Measurements from ENCODE around the gene KISS1R. TPM values are rescaled to one million over a fixed set of nuclear protein-coding genes. Genes with fewer than 3 reads are reported as not detected.
"Not testable (repeated sequence)": the region's sequence is repeated elsewhere in the genome, so short reads cannot be mapped to it uniquely, and the experiment has no call there.

Gene KISS1R
- total and polyA plus RNA-seq, 7 experiments from 2014 or later, result 0.72 to 3.0 (median 1.2) TPM

GRCh38 chr19:957578-957977, 40.4 kb downstream of the KISS1R start:
- peaks cover 0 to 16% (median 8%) of the 10 kb centered on the region in 7 donors for H3K4me1 Mint-ChIP-seq
- H3K4me3 ChIP-seq (ENCODE audit: low read length); H3K27ac ChIP-seq (ENCODE audit: low read depth, low read length); DNase-seq; intact Hi-C loops (cut with micrococcal nuclease); H3K36me3 ChIP-seq (ENCODE audit: control insufficient read depth in 2 of 3, insufficient read depth in 3 of 3, low read length in 3 of 3); H3K27ac Mint-ChIP-seq; H3K27me3 ChIP-seq (ENCODE audit: control insufficient read depth in 2 of 2, insufficient read depth in 2 of 2, low read length in 2 of 2); H3K27me3 Mint-ChIP-seq; ATAC-seq; H3K4me3 Mint-ChIP-seq; POLR2A ChIA-PET; H3K9me3 ChIP-seq (ENCODE audit: control insufficient read depth in 2 of 3, low read length in 3 of 3); H3K9me3 Mint-ChIP-seq; H3K36me3 Mint-ChIP-seq: not testable (repeated sequence)
- CTCF ChIA-PET, result interaction anchor here (0.6 kb wide), 2 partner anchors 14 to 173 kb away, joined by 3 to 4 read pairs; no protein-coding TSS in a partner anchor
- H3K4me1 ChIP-seq (ENCODE audit: control insufficient read depth in 2 of 2, insufficient read depth in 2 of 2, low read length in 2 of 2), result peaks cover 6 to 11% of the 10 kb centered on the region in 2 donors

GRCh38 chr19:958967-959855, 42.1 kb downstream of the KISS1R start:
- Mint-ChIP-seq H3K9me3 (no peaks in the 10 kb centered on the region), H3K27ac (peak overlapping the region in 1 of 9 donors; percentile 62), H3K27me3 (no peaks in the 10 kb centered on the region), H3K4me3 (no peak overlapping the region), H3K36me3 (peaks cover 0 to 6% (median 0%) of the 10 kb centered on the region in 5 donors), H3K4me1 (peaks cover 0 to 10% (median 8%) of the 10 kb centered on the region in 7 donors)
- DNase-seq, result peak in 1 of 9 donors; percentile 41
- intact Hi-C loops (cut with micrococcal nuclease), result no loop called here
- Histone ChIP-seq H3K36me3 (ENCODE audit: control insufficient read depth in 2 of 3, insufficient read depth in 3 of 3, low read length in 3 of 3) (peaks cover 0 to 3% (median 0%) of the 10 kb centered on the region in 3 experiments), H3K27ac (ENCODE audit: low read depth, low read length) (no peak overlapping the region), H3K4me1 (ENCODE audit: control insufficient read depth in 2 of 2, insufficient read depth in 2 of 2, low read length in 2 of 2) (no peaks in the 10 kb centered on the region), H3K9me3 (ENCODE audit: control insufficient read depth in 2 of 3, low read length in 3 of 3) (no peaks in the 10 kb centered on the region), H3K27me3 (ENCODE audit: control insufficient read depth in 2 of 2, insufficient read depth in 2 of 2, low read length in 2 of 2) (no peaks in the 10 kb centered on the region), H3K4me3 (ENCODE audit: low read length) (no peak overlapping the region)
- POLR2A ChIA-PET, result no interaction called here
- no peak for ATAC-seq
- CTCF ChIA-PET, result no interaction called here

GRCh38 chr19:960020-960419, 42.9 kb downstream of the KISS1R start:
- Histone ChIP-seq H3K4me1 (ENCODE audit: control insufficient read depth in 2 of 2, insufficient read depth in 2 of 2, low read length in 2 of 2) (no peaks in the 10 kb centered on the region), H3K9me3 (ENCODE audit: control insufficient read depth in 2 of 3, low read length in 3 of 3) (no peaks in the 10 kb centered on the region), H3K27ac (ENCODE audit: low read depth, low read length) (no peak overlapping the region), H3K36me3 (ENCODE audit: control insufficient read depth in 2 of 3, insufficient read depth in 3 of 3, low read length in 3 of 3) (peaks cover 0 to 9% (median 4%) of the 10 kb centered on the region in 3 experiments), H3K27me3 (ENCODE audit: control insufficient read depth in 2 of 2, insufficient read depth in 2 of 2, low read length in 2 of 2) (no peaks in the 10 kb centered on the region), H3K4me3 (ENCODE audit: low read length) (no peak overlapping the region)
- intact Hi-C loops (cut with micrococcal nuclease), result no loop called here
- H3K4me1 Mint-ChIP-seq, result peaks cover 0 to 10% (median 8%) of the 10 kb centered on the region in 7 donors
- H3K27me3 Mint-ChIP-seq, result no peaks in the 10 kb centered on the region
- ChIA-PET CTCF (no interaction called here), POLR2A (no interaction called here)
- no peak overlapping the region for H3K4me3 Mint-ChIP-seq
- ATAC-seq (no peak), DNase-seq (no peak)
- H3K27ac Mint-ChIP-seq, result no peak overlapping the region
- no peaks in the 10 kb centered on the region for H3K9me3 Mint-ChIP-seq
- peaks cover 0 to 13% (median 2%) of the 10 kb centered on the region in 5 donors for H3K36me3 Mint-ChIP-seq

- intact Hi-C loops (cut with micrococcal nuclease), result no loop called here
- no peak overlapping the region for H3K27ac Mint-ChIP-seq
- H3K27me3 Mint-ChIP-seq, result no peaks in the 10 kb centered on the region
- CTCF ChIA-PET, result no interaction called here
- no peaks in the 10 kb centered on the region for H3K9me3 ChIP-seq (ENCODE audit: control insufficient read depth in 2 of 3, low read length in 3 of 3)
- no peak for DNase-seq
- no peak overlapping the region for H3K4me3 ChIP-seq (ENCODE audit: low read length)
- peaks cover 0 to 17% (median 4%) of the 10 kb centered on the region in 5 donors for H3K36me3 Mint-ChIP-seq
- H3K4me1 Mint-ChIP-seq, result peaks cover 0 to 12% (median 8%) of the 10 kb centered on the region in 7 donors
- no peak overlapping the region for H3K27ac ChIP-seq (ENCODE audit: low read depth, low read length)
- peaks cover 0 to 11% (median 4%) of the 10 kb centered on the region in 3 experiments for H3K36me3 ChIP-seq (ENCODE audit: control insufficient read depth in 2 of 3, insufficient read depth in 3 of 3, low read length in 3 of 3)
- H3K4me1 ChIP-seq (ENCODE audit: control insufficient read depth in 2 of 2, insufficient read depth in 2 of 2, low read length in 2 of 2), result no peaks in the 10 kb centered on the region
- POLR2A ChIA-PET, result no interaction called here
- no peak overlapping the region for H3K4me3 Mint-ChIP-seq
- ATAC-seq, result no peak
- peaks cover 0 to 2% (median 0%) of the 10 kb centered on the region in 11 donors for H3K9me3 Mint-ChIP-seq
- H3K27me3 ChIP-seq (ENCODE audit: control insufficient read depth in 2 of 2, insufficient read depth in 2 of 2, low read length in 2 of 2), result no peaks in the 10 kb centered on the region
Observed at GRCh38 chr19:960601-960938, 43.4 kb downstream of the KISS1R start.

GRCh38 chr19:961866-962620, 44.9 kb downstream of the KISS1R start:
- no peaks in the 10 kb centered on the region for H3K27me3 Mint-ChIP-seq
- ChIA-PET POLR2A (no interaction called here), CTCF (interaction anchor here (0.9 kb wide), 1 partner anchor 40 kb away, joined by 3 read pairs; no protein-coding TSS in a partner anchor)

GRCh38 chr19:962683-963400, 45.7 kb downstream of the KISS1R start:
- peaks cover 0 to 12% (median 8%) of the 10 kb centered on the region in 7 donors for H3K4me1 Mint-ChIP-seq

More at GRCh38 chr19:961866-962620, 44.9 kb downstream of the KISS1R start:
- ATAC-seq (no peak), DNase-seq (no peak)
- H3K9me3 ChIP-seq (ENCODE audit: control insufficient read depth in 2 of 3, low read length in 3 of 3), result no peaks in the 10 kb centered on the region
- intact Hi-C loops (cut with micrococcal nuclease), result no loop called here
- Mint-ChIP-seq H3K27ac (peak overlapping the region in 2 of 9 donors; percentile 41 to 80), H3K4me1 (peaks cover 0 to 12% (median 8%) of the 10 kb centered on the region in 7 donors), H3K4me3 (peak overlapping the region in 1 of 10 donors; percentile 25), H3K36me3 (peaks cover 0 to 24% (median 4%) of the 10 kb centered on the region in 5 donors), H3K9me3 (peaks cover 0 to 2% (median 0%) of the 10 kb centered on the region in 11 donors)
- no peak overlapping the region for H3K27ac ChIP-seq (ENCODE audit: low read depth, low read length)
- no peaks in the 10 kb centered on the region for H3K4me1 ChIP-seq (ENCODE audit: control insufficient read depth in 2 of 2, insufficient read depth in 2 of 2, low read length in 2 of 2)
- H3K36me3 ChIP-seq (ENCODE audit: control insufficient read depth in 2 of 3, insufficient read depth in 3 of 3, low read length in 3 of 3), result peaks cover 0 to 11% (median 4%) of the 10 kb centered on the region in 3 experiments
- H3K27me3 ChIP-seq (ENCODE audit: control insufficient read depth in 2 of 2, insufficient read depth in 2 of 2, low read length in 2 of 2), result no peaks in the 10 kb centered on the region
- H3K4me3 ChIP-seq (ENCODE audit: low read length), result no peak overlapping the region

More at GRCh38 chr19:962683-963400, 45.7 kb downstream of the KISS1R start:
- no peak for DNase-seq
- Mint-ChIP-seq H3K27ac (peak overlapping the region in 2 of 9 donors; percentile 8 to 66), H3K9me3 (peaks cover 0 to 2% (median 0%) of the 10 kb centered on the region in 11 donors), H3K27me3 (no peaks in the 10 kb centered on the region), H3K36me3 (peaks cover 0 to 28% (median 7%) of the 10 kb centered on the region in 5 donors), H3K4me3 (no peak overlapping the region)
- Histone ChIP-seq H3K9me3 (ENCODE audit: control insufficient read depth in 2 of 3, low read length in 3 of 3) (no peaks in the 10 kb centered on the region), H3K36me3 (ENCODE audit: control insufficient read depth in 2 of 3, insufficient read depth in 3 of 3, low read length in 3 of 3) (peaks cover 0 to 16% (median 4%) of the 10 kb centered on the region in 3 experiments), H3K27ac (ENCODE audit: low read depth, low read length) (no peak overlapping the region), H3K27me3 (ENCODE audit: control insufficient read depth in 2 of 2, insufficient read depth in 2 of 2, low read length in 2 of 2) (no peaks in the 10 kb centered on the region), H3K4me1 (ENCODE audit: control insufficient read depth in 2 of 2, insufficient read depth in 2 of 2, low read length in 2 of 2) (no peaks in the 10 kb centered on the region), H3K4me3 (ENCODE audit: low read length) (no peak overlapping the region)
- ChIA-PET CTCF (no interaction called here), POLR2A (no interaction called here)
- ATAC-seq, result no peak
- intact Hi-C loops (cut with micrococcal nuclease), result no loop called here
